Mononuclear cell (primary cell): ENCODE data around the gene BRD9. TPM values are rescaled to one million over a fixed set of nuclear protein-coding genes. Genes with fewer than 3 reads are reported as not detected.
"Not testable (repeated sequence)": the region's sequence is repeated elsewhere in the genome, so short reads cannot be mapped to it uniquely, and the experiment has no call there.

ENCODE experiments used
- H3K27me3 ChIP-seq: 2 replicates; pipeline ENCODE4 v1.6.0; 2011; ENCODE audit warnings: low read length, control low read depth; ENCODE audit not compliant: insufficient read depth
- H3K4me1 ChIP-seq: 2 replicates; pipeline ENCODE4 v1.5.1; 2011; ENCODE audit warnings: mild to moderate bottlenecking, low read length, control low read depth; ENCODE audit not compliant: insufficient read depth
- H3K4me3 ChIP-seq: 2 replicates; pipeline ENCODE4 v1.5.1; 2011; ENCODE audit warnings: mild to moderate bottlenecking, low read length, moderate library complexity
- H3K9me3 ChIP-seq: 2 replicates; pipeline ENCODE4 v1.5.1; 2011; ENCODE audit warnings: low read depth, mild to moderate bottlenecking, control low read depth, low read length
- total RNA-seq: library from RNA; depleted of rRNA; stranded (reverse); fragments of >200 nt; gene quantifications from one replicate; pipeline ENCODE4 v1.2.3, GENCODE V29; 2012

Gene BRD9
- total RNA-seq, 1 donor = 30.7 TPM

GRCh38 chr5:843371-843770, 49.2 kb downstream of the BRD9 start:
- H3K4me1 ChIP-seq, H3K4me3 ChIP-seq, H3K9me3 ChIP-seq, H3K27me3 ChIP-seq: not testable (repeated sequence)

DNA sequence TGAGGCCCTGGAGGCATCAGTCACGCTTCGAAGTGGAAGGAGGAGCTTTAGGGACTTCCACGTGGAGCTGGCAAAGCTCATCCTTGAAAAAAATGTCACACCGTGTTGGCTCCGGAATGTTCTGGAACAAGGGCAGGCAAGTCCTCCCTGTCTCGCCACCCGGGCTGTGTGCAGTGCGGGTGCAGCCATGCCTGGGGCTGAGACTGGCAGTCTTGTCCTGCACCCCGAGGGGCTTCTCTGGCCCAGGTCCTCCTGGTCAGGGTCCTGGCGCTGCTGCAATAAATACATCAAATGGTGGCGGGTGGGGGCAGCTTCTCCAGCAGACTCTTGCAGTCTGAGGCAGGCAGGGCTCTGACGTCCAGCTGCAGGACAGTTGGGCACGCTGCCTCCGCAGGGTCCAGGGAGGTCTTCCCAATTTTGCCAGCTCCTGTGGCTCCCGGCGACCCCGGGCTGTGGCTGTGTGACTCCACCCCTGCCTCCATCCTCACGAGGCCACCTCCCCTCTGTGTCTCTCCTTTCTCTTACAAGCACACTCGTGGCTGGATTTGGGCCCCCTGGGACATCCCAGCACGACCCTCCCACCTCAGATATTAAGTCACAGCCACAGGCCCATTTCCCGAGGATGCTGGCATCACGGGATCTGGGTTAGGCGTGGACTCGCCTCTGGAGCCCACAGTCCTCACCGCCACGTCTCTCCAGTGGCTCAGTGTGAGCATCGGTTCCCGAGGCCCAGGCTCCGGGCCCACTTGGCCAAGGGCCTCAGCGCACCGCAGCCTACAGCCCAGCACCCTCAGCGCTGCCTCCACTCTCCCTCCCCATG, 50.0 kb downstream of the BRD9 start:
- not testable (repeated sequence) for H3K4me1 ChIP-seq, H3K9me3 ChIP-seq, H3K27me3 ChIP-seq, H3K4me3 ChIP-seq

GRCh38 chr5:841531-842401, 50.8 kb downstream of the BRD9 start:
- H3K4me3 ChIP-seq, H3K9me3 ChIP-seq, H3K4me1 ChIP-seq, H3K27me3 ChIP-seq: not testable (repeated sequence)

DNA sequence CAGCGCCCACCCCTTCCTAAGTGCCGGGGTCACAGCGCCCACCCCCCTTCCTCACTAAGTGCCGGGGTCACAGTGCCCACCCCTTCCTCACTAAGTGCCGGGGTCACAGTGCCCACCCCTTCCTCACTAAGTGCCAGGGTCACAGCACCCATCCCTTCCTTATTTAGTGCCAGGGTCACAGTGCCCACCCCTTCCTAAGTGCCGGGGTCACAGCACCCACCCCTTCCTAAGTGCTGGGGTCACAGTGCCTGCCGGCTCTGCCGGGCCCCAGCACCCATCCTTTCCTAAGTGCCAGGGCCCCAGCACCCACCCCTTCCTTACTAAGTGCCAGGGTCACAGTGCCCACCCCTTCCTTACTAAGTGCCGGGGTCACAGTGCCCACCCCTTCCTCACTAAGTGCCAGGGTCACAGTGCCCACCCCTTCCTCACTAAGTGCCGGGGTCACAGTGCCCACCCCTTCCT, 51.6 kb downstream of the BRD9 start:
- not testable (repeated sequence) for H3K4me3 ChIP-seq, H3K4me1 ChIP-seq, H3K27me3 ChIP-seq, H3K9me3 ChIP-seq

- not testable (repeated sequence) for H3K9me3 ChIP-seq, H3K4me3 ChIP-seq, H3K27me3 ChIP-seq, H3K4me1 ChIP-seq
Measured at GRCh38 chr5:840118-840973, 52.3 kb downstream of the BRD9 start.

DNA sequence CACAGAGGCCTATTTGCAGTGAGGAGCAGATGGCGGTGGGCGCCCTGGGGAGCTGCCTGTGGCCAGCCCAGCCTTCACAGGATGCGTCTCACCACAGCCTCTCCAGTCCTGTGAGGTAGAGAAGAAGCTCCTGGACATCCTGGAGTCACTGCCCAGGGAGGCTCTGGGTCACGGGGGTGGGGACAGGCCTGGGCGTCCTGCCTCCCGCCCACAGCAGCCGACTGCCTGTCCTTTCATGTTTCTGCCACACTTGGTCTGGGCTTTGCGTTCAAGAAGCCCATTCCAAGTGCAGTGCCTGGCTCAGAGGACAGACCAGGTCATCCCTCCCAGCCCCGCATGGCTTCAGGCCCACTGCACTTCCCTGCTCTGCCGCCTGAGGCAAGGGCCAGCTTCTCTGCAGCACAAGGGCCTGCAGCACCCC, 54.2 kb downstream of the BRD9 start:
- H3K9me3 ChIP-seq, H3K27me3 ChIP-seq, H3K4me3 ChIP-seq, H3K4me1 ChIP-seq: not testable (repeated sequence)

DNA sequence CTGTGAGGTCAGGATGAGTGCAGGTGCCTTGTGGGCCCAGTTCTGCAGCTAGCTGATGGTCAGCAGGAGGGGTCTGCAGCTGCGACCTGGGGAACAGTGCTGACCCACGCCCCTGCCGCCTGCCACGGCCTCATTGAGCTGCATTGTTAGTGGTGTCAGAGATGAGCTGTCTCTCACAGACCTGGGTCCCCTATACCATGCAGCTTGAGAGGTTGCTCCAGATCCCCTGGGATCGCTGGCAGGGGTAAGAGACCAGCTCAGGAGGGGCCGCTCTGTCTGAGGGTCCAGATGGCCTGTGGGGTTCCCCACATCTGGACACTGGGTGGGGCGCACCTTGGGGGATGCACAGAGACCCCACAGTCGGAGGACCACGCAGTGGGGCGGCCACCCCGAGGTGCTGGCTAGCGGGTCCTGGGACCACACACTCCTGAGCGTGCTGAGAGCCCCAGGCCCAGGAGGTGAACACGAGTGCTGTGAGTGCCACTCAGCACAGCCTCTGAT, 54.9 kb downstream of the BRD9 start:
- H3K4me3 ChIP-seq, H3K27me3 ChIP-seq, H3K9me3 ChIP-seq, H3K4me1 ChIP-seq: not testable (repeated sequence)

GRCh38 chr5:835933-836612, 56.5 kb downstream of the BRD9 start:
- not testable (repeated sequence) for H3K4me1 ChIP-seq, H3K9me3 ChIP-seq, H3K4me3 ChIP-seq, H3K27me3 ChIP-seq

- H3K4me3 ChIP-seq, H3K27me3 ChIP-seq, H3K4me1 ChIP-seq, H3K9me3 ChIP-seq: not testable (repeated sequence)
Measured at GRCh38 chr5:834013-834412, 58.6 kb downstream of the BRD9 start.

GRCh38 chr5:828194-828593, 64.4 kb downstream of the BRD9 start:
- H3K9me3 ChIP-seq, H3K4me1 ChIP-seq, H3K27me3 ChIP-seq, H3K4me3 ChIP-seq: not testable (repeated sequence)

- H3K4me1 ChIP-seq, H3K27me3 ChIP-seq, H3K9me3 ChIP-seq, H3K4me3 ChIP-seq: not testable (repeated sequence)
Measured at GRCh38 chr5:825544-825943, 67.1 kb downstream of the BRD9 start.

GRCh38 chr5:821504-821903, 71.1 kb downstream of the BRD9 start:
- no peak overlapping the region for H3K4me3 ChIP-seq
- no peaks in the 10 kb centered on the region for H3K27me3 ChIP-seq
- no peaks in the 10 kb centered on the region for H3K4me1 ChIP-seq
- no peaks in the 10 kb centered on the region for H3K9me3 ChIP-seq

DNA sequence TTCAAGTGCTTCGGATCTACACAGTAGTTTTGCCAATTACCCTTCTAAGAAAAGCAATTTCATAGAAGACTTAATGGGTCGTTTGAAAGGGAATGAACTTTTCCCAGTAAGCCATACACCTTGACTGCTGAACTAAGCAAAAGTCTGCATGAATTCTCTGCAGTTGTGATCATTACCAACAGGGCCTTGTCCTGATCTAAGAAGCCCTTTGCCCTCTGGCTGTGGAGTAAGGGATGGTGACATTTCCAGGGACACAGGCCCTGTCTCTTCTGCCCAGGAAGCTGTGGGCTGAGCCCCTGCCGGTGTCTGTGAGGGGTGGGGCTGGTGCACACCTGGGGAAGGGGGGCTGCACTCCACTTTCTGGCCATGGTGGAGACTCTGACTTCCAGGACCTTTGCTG, 72.4 kb downstream of the BRD9 start:
- Histone ChIP-seq H3K4me1 (no peaks in the 10 kb centered on the region), H3K27me3 (no peaks in the 10 kb centered on the region), H3K9me3 (no peaks in the 10 kb centered on the region), H3K4me3 (no peak overlapping the region)

DNA sequence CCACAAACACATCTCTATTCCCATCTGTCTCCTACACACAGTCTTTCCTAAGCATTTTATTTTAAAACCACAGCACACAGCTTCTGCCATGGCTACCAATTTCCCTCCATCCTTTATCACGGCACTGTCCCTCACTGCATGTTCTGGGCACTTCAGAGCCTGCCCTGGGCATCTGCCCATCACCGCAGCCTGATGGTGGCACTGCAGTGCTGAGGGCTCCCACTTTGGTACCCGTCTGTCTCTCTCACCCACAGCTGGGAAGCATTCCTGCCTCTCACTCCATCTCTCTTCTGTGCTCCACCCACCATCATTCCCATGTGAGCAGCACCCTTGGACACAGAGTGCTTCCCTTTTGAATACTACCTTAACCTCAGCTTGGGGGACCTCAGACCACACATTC, 73.5 kb downstream of the BRD9 start:
- H3K9me3 ChIP-seq = no peaks in the 10 kb centered on the region
- H3K27me3 ChIP-seq = no peaks in the 10 kb centered on the region
- H3K4me1 ChIP-seq = no peaks in the 10 kb centered on the region

More for the DNA sequence above, 73.5 kb downstream of the BRD9 start:
- H3K4me3 ChIP-seq = no peak overlapping the region
